Measurements from ENCODE around the gene ZNHIT3. TPM values are rescaled to one million over a fixed set of nuclear protein-coding genes. Genes with fewer than 3 reads are reported as not detected.

The ZNHIT3 gene
- total RNA-seq, 1 donor from 2014 or later = 24.1 TPM

DNA sequence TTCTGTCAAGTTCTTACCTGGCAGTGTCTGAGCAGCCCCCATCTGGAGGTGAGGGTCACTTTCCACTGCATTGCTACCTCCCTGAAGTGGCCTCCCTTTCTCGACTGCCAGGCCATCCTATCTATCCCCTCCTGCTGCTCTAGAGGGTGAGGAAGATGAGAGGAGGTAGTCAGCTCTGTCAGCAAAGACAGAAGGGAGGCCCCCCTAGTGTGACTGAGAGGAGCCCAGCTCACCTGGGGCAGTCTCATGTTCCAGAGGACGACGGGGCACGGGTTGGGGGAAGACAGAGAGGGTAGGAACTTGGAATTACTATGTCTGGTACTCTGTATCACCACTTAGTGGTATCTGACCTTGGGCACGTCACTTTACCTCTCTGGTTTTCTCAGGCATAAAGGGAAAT, 26.2 kb downstream of the ZNHIT3 start:
- DNase-seq = no peak

DNA sequence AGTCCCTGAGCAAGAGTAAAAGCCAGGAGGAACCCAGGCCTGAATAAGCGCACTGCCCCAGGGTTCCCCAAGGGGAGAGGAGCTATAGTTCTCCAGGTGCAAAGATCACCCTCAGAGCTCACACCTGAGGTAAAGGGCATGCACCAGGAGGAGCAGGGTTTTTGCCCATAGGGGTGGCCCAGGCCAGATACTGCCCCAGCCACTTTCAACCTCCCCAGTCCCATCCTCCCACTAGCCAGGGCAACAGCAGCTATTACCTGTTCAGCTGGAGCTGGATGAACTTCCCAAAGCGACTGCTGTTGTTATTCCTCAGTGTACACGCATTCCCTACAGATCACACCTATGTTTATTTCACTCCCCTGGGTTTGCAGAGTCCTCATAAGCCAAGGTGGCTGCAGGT, 28.4 kb downstream of the ZNHIT3 start:
- no peak for DNase-seq

DNA sequence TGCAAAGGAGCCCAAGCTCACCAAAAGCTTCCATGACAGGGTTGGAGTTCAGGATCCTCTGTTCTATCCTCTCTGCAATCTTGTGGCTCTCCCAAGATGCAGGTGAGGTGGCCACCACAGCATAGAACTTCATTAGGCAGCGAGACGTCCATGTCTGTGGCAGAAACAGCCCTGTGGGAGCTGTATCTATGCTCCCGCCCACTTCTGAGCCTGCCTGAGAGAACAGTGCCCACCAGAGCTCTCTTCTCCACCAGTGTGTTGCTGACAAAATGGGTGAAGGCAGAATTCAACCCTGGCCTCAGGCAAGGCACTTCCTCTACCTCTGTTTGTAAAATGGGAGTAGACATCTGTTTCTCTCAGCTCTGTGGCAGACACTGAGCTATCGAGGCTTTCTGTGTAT, 29.4 kb downstream of the ZNHIT3 start:
- no peak for DNase-seq

GRCh38 chr17:36523113-36523512, 36.6 kb downstream of the ZNHIT3 start:
- no peak for DNase-seq

GRCh38 chr17:36524428-36524876, 38.0 kb downstream of the ZNHIT3 start:
- DNase-seq = no peak

DNA sequence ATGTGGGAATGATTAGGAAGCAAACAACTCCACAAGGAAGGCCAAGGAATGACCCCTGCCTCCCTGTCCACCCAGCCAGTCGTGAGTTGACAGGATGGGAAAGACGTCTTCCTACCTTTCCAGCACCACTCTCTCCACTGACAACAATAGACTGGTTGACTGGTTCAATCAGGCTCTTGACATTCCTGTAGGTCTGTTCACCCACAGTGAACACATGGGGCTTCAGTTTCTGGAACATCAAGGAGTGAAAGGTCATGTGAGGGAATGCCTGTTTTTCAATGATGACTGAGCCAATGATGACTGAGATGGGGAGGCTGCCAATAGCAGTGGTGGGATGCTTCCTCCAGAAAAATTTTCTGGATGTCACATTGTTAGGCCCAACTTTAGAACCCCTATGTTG, 38.6 kb downstream of the ZNHIT3 start:
- DNase-seq = no peak

- DNase-seq = no peak
These were observed 39.4 kb downstream of the ZNHIT3 start for GRCh38 chr17:36525888-36526287.

- no peak for DNase-seq
These were observed 41.3 kb downstream of the ZNHIT3 start for GRCh38 chr17:36527621-36528250.

DNA sequence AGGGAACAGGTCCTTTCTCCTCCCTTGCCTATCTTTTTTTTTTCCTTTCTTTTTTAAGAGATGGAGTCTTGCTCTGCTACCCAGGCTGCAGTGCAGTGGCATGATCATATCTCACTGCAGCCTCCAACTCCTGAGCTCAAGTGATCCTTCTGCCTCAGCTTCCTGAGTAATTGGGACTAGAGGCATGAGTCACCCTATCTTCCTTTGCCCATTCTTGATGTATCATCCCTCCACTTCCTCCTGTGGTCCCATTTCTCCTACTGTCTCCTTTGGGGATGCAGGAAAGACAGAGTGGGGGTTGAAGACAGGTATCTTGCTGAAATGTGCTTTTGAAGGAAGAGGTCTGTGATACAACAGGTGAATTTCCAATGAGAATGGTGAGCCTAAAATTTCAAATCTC, 42.6 kb downstream of the ZNHIT3 start:
- DNase-seq = no peak

- DNase-seq = no peak
These were observed 46.0 kb downstream of the ZNHIT3 start for GRCh38 chr17:36532435-36532975.

GRCh38 chr17:36533935-36534839, 47.7 kb downstream of the ZNHIT3 start:
- no peak for DNase-seq

DNA sequence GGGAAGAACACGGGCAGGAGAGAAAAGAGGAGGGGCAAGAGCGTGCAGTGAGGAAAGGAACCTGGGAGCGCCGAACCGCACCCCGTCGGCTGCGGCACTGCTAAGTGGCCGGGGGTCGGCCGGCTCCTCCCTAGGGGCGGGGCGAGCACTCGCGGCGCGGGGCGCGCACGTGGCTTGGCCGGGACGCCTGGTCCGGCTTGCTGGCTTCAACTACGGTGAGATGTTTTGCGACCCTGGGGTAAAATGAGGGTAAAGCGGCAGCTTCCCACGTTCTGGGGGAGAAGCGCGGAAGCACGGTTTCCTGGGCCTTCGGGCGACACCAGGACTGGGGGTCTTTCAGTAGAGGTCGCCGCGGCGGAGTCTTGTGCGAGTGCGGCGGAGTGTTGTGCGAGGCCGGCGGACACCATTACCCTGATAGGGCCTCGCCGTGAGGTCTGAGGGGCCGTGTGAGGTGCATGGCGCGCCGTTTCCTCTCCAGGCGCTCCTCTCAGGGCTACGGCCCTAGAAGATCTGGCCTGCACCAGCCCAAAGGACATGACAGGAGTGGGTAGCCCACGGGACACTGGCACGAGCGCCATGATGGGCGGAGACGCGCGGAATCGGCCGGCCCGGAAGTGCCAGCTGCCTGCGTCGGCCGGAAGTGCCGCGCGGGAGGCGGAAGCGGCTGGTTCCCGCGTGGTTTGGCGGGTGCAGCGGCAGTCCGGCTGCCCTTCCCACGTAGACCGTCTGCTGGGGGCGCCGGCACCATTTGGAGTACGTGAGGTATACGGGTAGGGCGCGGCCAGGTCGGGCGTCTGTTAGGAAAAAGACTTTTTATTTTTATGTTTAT, 48.6 kb downstream of the ZNHIT3 start, which contains the start of the genes MYO19 and PIGW:
Gene MYO19, minus strand, starts transcription at position 29 of the 829 bp plus-strand sequence. CDS start 2,330 bp downstream, outside the sequence.
Gene PIGW, plus strand, starts transcription at position 148 of the 829 bp plus-strand sequence. CDS start 2,115 bp downstream, outside the sequence.
- DNase-seq = peak; percentile 73

- DNase-seq = no peak
These were observed 49.2 kb downstream of the ZNHIT3 start for GRCh38 chr17:36535669-36536081.

GRCh38 chr17:36540696-36541095, 54.2 kb downstream of the ZNHIT3 start:
- DNase-seq = no peak

DNA sequence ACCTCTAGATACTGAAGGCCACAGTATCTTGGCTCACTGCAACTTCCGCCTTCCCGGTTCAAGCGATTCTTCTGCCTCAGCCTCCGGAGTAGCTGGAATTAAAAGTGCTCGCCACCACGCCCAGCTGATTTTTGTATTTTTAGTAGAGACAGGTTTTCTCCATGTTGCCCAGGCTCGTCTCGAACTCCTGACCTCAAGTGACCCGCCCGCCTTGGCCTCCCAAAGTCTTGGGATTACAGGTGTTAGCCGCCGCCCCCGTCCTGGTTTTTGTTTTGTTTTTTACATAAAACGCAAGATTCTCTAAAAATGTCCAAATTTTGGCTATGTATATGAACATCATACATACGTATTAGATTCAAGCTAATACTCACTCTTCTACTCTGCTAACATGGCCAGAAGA, 56.3 kb downstream of the ZNHIT3 start:
- no peak for DNase-seq

GRCh38 chr17:36544044-36544306, 57.5 kb downstream of the ZNHIT3 start:
- peak; percentile 30 for DNase-seq

DNA sequence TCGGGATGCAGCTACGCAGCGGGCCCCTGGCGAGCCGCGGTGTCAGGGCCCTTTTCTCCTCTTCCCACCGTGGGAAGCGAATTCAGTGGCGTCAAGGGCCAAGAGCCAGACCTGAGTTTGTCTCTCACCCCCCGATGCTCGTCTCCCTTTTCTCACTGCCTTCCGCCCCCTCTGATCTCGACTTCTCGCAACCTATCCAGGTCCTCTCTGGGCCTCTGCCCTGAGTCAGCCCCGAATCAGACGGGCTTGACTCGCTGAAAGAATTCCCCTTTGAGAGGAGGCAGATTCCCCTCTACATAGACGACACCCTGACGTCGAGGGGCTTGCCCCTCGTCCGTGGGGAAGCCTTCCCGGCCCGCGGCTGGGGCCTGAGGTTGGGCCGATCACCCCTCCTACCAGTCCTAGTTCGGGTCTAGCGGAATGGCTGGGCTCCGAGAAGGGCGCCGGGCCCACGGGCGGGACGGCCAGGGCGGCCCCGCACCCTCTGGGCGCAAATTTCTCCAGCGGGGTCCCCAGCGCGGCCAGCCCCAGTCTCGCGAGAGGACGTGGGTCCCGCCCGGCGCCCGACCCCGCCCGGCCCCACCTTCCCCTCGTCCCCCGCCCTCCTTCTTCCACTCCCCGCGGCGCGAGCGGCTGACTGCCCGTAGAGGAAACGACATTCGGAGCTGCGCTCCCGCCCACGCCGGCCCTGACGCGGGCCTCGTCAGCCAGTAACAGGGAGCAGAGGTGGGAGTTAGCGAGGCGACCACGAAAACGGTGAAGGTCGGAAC, 58.0 kb downstream of the ZNHIT3 start, which contains the start of gene GGNBP2:
Gene GGNBP2, plus strand, starts transcription at position 613 of the 770 bp plus-strand sequence. CDS start 806 bp downstream, outside the sequence.
- peak; percentile 91 for DNase-seq

DNA sequence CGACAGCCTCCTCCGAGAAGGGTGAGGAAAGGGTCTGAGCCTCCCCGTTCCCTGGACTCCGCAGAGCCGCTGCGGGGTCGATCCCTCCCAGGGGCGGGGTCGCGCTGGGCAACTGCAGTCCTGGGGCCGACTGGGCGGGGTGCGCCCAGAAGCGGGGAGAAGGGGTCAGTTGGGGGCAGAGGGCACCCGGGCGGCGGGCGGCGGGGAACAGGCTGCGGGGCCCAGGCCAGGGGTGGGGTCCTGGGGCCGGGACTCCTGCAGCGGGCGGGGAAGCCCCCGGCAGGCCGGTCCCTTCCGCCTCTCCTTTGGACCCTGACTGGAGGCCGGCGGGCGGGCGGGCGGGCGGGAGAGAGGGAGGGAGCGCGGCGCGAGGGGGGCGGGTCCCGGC, 58.6 kb downstream of the ZNHIT3 start:
- DNase-seq = no peak
